Duodenal mucosa (tissue), 2 donors: ENCODE results near the gene NIPSNAP2.

Experiments
- H3K27ac ChIP-seq: one replicate; pipeline ENCODE4 v1.7.0; 2013; ENCODE audit warnings: low read depth, low read length
- H3K27me3 ChIP-seq, 2 donors: one replicate each; pipeline ENCODE4 v1.7.0; 2013; ENCODE audit warnings: low read length in 2 of 2, control low read depth in 1 of 2; ENCODE audit not compliant: insufficient read depth in 2 of 2, control insufficient read depth in 1 of 2
- H3K36me3 ChIP-seq, 2 donors: one replicate each; pipeline ENCODE4 v1.7.0; 2013; ENCODE audit warnings: low read length in 2 of 2, control low read depth in 1 of 2; ENCODE audit not compliant: insufficient read depth in 2 of 2, control insufficient read depth in 1 of 2
- H3K4me1 ChIP-seq, 2 donors: one replicate each; pipeline ENCODE4 v1.7.0; 2013; ENCODE audit warnings: low read length in 2 of 2, control low read depth in 1 of 2; ENCODE audit not compliant: insufficient read depth in 2 of 2, control insufficient read depth in 1 of 2
- H3K4me3 ChIP-seq, 2 donors: one replicate each; pipeline ENCODE4 v1.7.0; 2013; ENCODE audit warnings: low read length in 2 of 2, low read depth in 1 of 2
- H3K9ac ChIP-seq, 2 donors: one replicate each; pipeline ENCODE4 v1.7.0; 2013; ENCODE audit warnings: low read length in 2 of 2, low read depth in 1 of 2
- H3K9me3 ChIP-seq, 2 donors: one replicate each; pipeline ENCODE4 v1.7.0; 2013; ENCODE audit warnings: low read length in 2 of 2, control low read depth in 1 of 2; ENCODE audit not compliant: control insufficient read depth in 1 of 2

Gene NIPSNAP2

DNA sequence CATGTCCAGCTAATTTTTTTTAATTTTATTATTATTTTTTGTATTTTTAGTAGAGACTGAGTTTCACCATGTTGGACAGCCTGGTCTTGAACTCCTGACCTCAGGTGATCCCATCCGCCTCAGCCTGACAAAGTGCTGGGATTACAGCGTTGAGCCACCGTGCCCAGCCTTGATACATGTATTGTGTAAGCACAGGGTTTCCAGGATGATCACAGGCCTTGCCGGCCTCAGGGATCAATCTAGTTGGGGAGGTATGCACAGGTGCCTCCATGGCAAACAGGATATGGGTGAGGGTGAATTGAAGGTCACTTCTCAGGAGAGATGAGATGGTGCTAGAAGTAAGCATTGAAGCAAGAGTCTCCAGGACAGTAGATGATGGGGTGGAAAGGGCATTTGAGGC lies 7.2 kb upstream of the NIPSNAP2 start:
- no peak overlapping the region for H3K9ac ChIP-seq
- no peak overlapping the region for H3K27ac ChIP-seq
- H3K4me1 ChIP-seq: no peaks in the 10 kb centered on the region
- peaks cover 0 to 18% of the 10 kb centered on the region in 2 donors for H3K36me3 ChIP-seq
- H3K9me3 ChIP-seq: no peaks in the 10 kb centered on the region
- no peak overlapping the region for H3K4me3 ChIP-seq
- no peaks in the 10 kb centered on the region for H3K27me3 ChIP-seq

DNA sequence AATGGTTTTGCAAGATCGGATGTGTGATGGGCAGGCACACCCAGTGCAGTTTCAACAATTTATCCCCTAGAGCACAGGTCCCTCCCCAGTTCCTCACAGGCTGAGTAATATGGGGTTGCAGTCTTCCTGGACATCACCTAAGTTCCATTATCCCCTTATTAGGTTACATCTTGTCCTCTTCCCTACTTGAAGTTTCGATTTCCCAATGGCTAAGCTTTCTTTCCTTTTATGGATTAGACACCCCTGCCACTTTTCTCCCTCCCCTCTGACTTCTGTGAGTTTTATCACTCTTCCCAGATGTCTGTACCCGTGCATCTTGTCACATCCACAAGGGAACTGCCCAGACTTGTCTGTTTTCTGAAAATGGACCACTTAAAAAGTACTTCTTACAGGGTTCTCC lies 2.4 kb upstream of the NIPSNAP2 start:
- peaks cover 0 to 2% of the 10 kb centered on the region in 2 donors for H3K36me3 ChIP-seq
- H3K4me3 ChIP-seq: no peak overlapping the region
- no peak overlapping the region for H3K27ac ChIP-seq
- no peaks in the 10 kb centered on the region for H3K27me3 ChIP-seq
- peaks cover 0 to 14% of the 10 kb centered on the region in 2 donors for H3K4me1 ChIP-seq
- H3K9me3 ChIP-seq: no peaks in the 10 kb centered on the region
- no peak overlapping the region for H3K9ac ChIP-seq

DNA sequence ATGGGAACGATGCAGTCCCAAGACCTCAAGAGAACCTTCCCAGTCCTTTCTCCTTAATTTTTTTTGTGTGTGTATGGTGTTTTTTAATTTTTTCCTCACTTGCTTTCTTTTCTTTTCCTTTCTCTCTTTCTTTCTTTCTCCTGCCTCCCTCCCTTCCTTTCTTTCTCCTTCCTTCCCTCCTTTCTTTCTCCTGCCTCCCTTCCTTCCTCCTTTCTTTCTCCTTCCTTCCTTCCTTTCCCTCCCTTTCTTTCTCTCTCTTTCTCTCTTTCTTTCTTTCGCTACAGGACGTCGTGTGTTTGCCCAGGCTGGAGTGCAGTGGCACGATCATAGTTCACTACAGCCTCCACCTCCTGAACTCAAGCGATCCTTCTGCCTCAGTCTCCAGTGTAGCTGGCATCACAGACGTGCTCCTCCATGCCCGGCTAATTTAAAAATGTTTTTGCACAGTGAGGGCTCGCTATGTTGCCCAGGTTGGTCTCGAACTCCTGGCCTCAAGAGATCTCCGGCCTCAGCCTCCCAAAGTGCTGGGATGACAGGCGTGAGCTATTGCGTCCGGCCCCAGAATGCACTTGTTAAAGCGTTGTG lies 709 bp upstream of the NIPSNAP2 start:
- H3K4me3 ChIP-seq: peak overlapping the region; percentile 69 to 81
- H3K27me3 ChIP-seq: no peaks in the 10 kb centered on the region
- no peak overlapping the region for H3K27ac ChIP-seq
- H3K9me3 ChIP-seq: no peaks in the 10 kb centered on the region
- peaks cover 0 to 14% of the 10 kb centered on the region in 2 donors for H3K4me1 ChIP-seq
- peaks cover 0 to 2% of the 10 kb centered on the region in 2 donors for H3K36me3 ChIP-seq
- H3K9ac ChIP-seq: peak overlapping the region; percentile 66 to 70

DNA sequence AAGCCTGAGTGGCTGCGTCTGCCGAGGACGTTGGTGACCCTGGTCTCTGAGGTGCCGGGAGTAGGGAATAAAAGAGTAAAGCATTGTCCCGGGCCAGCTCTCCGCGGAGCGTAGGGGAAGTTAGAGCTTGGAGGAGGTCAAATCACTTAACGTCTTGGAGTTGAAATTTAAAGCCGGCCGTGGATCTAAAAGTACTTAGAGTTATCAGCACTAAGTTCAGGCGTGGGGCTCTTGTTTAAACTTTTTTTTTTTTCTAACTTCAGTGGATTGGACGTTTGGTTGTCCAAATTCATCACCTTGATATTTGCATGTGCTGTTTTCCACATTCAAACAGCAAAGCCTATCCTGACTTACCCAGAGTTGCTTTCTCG lies 700 bp downstream of the NIPSNAP2 start:
- Histone ChIP-seq H3K9me3 (no peaks in the 10 kb centered on the region), H3K27ac (peak overlapping the region; percentile 93), H3K36me3 (peaks cover 0 to 6% of the 10 kb centered on the region in 2 donors), H3K9ac (peak overlapping the region; percentile 61 to 77), H3K27me3 (no peaks in the 10 kb centered on the region), H3K4me3 (peak overlapping the region; percentile 71 to 81), H3K4me1 (peaks cover 0 to 14% of the 10 kb centered on the region in 2 donors)

DNA sequence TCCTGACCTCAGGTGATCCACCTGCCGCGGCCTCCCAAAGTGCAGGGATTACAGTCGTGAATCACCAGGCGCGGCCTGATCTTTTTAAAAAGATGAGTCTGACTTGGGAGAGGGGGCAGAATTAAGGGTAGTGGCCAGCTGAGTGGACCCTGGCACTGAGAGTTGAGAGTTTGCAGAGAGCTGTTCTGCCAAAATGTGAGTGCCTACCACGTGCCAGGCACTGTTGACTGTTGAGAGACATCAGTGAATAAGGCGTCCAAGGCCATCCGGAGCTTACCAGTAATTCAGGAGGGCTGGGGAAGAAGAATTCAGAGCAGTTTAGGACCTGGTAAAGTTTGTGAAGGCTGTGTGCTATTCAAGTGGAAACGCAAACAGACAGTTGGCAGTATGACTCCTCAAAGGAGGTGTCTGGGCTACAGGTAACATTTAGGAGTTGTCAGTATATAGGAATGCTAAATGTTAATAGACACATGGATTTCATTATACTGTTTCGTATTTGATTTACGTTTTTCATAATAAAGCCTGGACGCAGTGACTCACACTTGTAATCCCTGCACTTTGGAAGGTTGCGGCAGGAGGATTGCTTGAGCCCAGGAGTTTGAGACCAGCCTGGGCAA lies 1.5 kb downstream of the NIPSNAP2 start:
- peaks cover 0 to 14% of the 10 kb centered on the region in 2 donors for H3K4me1 ChIP-seq
- no peak overlapping the region for H3K27ac ChIP-seq
- H3K9ac ChIP-seq: no peak overlapping the region
- H3K4me3 ChIP-seq: peak overlapping the region in 1 of 2 donors; percentile 81
- no peaks in the 10 kb centered on the region for H3K27me3 ChIP-seq
- H3K36me3 ChIP-seq: peaks cover 0 to 6% of the 10 kb centered on the region in 2 donors
- no peaks in the 10 kb centered on the region for H3K9me3 ChIP-seq

DNA sequence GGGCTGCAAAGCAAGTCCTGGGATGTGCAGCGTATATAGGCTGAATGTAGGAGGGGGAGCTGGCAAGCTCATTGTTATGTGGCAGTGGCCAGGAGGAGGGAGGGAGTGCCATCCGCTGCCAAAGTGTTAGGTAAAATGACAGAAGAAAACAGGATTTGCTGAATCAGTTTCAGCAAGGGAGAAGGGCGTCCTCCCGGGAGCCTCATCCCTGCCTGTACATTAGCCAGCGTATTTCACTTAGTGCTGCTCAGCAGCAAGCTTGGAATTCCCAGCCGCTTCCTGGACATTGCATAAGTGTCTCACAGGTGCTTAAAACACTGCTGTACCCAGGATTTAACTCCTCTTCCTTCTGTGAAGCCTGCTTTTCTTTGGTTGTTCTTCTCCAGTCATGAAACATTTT lies 2.5 kb downstream of the NIPSNAP2 start:
- Histone ChIP-seq H3K27ac (no peak overlapping the region), H3K36me3 (peaks cover 0 to 6% of the 10 kb centered on the region in 2 donors), H3K9ac (no peak overlapping the region), H3K27me3 (no peaks in the 10 kb centered on the region), H3K9me3 (no peaks in the 10 kb centered on the region), H3K4me3 (no peak overlapping the region), H3K4me1 (peaks cover 0 to 14% of the 10 kb centered on the region in 2 donors)

DNA sequence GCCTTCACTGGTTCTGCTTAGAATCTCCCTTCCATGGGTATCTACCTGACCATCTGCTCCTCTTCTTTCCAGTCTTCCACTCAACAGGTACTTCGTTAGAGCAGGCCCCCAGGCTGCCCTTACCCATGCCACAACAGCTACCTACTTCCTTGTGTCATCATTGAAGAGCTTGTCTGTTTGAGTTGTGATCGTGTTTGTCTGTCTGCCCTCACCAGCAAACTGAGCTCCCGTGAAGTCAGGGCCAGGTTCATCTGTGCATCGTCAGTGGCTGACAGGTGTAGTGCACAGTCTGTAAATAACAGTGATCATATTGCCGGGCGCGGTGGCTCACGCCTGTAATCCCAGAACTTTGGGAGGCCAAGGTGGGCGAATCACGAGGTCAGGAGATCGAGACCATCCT lies 5.0 kb downstream of the NIPSNAP2 start:
- H3K27ac ChIP-seq: no peak overlapping the region
- peaks cover 0 to 6% of the 10 kb centered on the region in 2 donors for H3K36me3 ChIP-seq
- H3K4me1 ChIP-seq: peaks cover 0 to 8% of the 10 kb centered on the region in 2 donors
- H3K27me3 ChIP-seq: no peaks in the 10 kb centered on the region
- H3K9ac ChIP-seq: no peak overlapping the region
- no peak overlapping the region for H3K4me3 ChIP-seq
- H3K9me3 ChIP-seq: no peaks in the 10 kb centered on the region

DNA sequence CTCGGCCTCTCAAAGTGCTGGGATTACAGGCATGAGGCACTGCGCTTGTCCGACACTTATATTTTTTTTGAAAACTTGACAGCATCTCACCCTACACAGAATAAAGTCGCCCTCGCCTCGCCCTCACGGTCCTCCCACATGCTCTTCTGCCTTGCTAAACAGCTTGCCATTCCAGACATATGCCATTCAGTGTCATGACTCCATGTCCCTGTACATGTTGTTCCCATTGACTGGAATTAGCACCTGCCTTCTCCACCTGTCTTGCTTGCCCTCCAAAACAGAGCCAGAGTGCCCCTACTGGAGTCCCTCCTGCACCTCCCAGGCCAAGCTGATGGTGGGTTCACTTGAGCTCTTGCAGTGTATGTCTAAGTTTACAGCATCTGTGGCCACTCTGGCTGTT lies 6.2 kb downstream of the NIPSNAP2 start:
- no peaks in the 10 kb centered on the region for H3K27me3 ChIP-seq
- no peak overlapping the region for H3K4me3 ChIP-seq
- peaks cover 0 to 4% of the 10 kb centered on the region in 2 donors for H3K4me1 ChIP-seq
- H3K9ac ChIP-seq: no peak overlapping the region
- peaks cover 0 to 6% of the 10 kb centered on the region in 2 donors for H3K36me3 ChIP-seq
- H3K9me3 ChIP-seq: no peaks in the 10 kb centered on the region
- H3K27ac ChIP-seq: no peak overlapping the region

DNA sequence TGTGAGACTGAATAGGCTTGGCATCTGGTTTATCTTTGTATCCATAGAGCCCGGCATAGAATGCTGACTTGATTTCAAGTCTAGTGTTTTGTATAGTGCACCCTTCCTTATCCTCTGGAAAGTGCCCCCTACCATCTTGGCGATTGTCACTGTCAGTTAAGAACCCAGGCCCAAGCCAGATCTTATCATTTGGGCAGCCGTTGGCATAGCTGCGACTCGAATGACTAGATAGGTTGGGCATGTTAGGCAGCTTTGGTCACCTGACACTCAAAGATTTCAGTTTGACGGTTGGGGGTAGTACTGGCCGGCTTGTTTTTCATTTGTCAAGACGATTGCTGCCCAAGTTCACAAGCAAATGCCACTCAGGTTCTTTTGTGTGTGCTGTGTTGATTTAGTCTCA lies 6.6 kb downstream of the NIPSNAP2 start:
- Histone ChIP-seq H3K4me3 (no peak overlapping the region), H3K9me3 (no peaks in the 10 kb centered on the region), H3K36me3 (peaks cover 0 to 6% of the 10 kb centered on the region in 2 donors), H3K4me1 (peaks cover 0 to under 1% of the 10 kb centered on the region in 2 donors), H3K27me3 (no peaks in the 10 kb centered on the region), H3K27ac (no peak overlapping the region), H3K9ac (no peak overlapping the region)

DNA sequence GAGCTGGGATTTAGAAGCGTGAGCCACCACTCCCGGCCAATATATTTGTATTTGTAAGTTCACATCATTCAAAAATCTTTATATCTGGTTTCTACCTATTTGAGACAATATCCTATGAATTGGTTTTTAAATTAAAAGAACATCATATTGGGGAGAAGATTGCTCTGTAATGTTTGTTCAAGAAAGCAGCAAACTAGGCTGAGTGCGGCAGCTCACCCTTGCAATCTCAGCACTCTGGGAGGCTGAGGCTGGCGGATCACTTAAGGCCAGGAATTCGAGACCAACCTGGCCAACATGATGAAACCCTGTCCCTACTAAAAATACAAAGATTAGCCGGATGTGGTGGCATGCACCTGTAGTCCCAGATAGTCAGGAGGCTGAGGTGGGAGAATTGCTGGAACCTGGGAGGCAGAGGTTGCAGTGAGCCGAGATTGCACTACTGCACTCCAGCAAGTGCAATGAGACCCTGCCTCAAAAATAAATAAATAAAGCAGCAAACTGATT lies 9.4 kb downstream of the NIPSNAP2 start:
- H3K36me3 ChIP-seq: peaks cover 4 to 15% of the 10 kb centered on the region in 2 donors
- no peaks in the 10 kb centered on the region for H3K4me1 ChIP-seq
- no peaks in the 10 kb centered on the region for H3K9me3 ChIP-seq
- H3K4me3 ChIP-seq: no peak overlapping the region
- no peak overlapping the region for H3K27ac ChIP-seq
- no peak overlapping the region for H3K9ac ChIP-seq
- H3K27me3 ChIP-seq: no peaks in the 10 kb centered on the region
